H1 (cell line): Measurements from ENCODE around the gene BTBD9. TPM values are rescaled to one million over a fixed set of nuclear protein-coding genes. Genes with fewer than 3 reads are reported as not detected.

Experiments
- CTCF ChIA-PET: fragments of 300-600 bp; sonication (Branson Sonifier 250); formaldehyde crosslinking; loops from one replicate; lab custom pipeline; 2021; ENCODE audit not compliant: partially characterized antibody; lab: Charles Lee
- POLR2A ChIA-PET: fragments of 300-600 bp; sonication (Branson Sonifier 250); formaldehyde crosslinking; loops from one replicate; lab custom pipeline; 2021; ENCODE audit warnings: inconsistent platforms; ENCODE audit not compliant: partially characterized antibody; lab: Charles Lee
- DNase-seq, 2 experiments: peaks; one replicate each; pipeline versions ENCODE4 v3.0.0 to v3.0.0-alpha.2; 2010 to 2022; ENCODE audit warnings: low spot score in 2 of 2, low read depth in 1 of 2, mixed read lengths in 1 of 2
- FAIRE-seq: peaks from 2 replicates; lab custom pipeline; 2011; peaks lifted over from hg19 to GRCh38; lab: Jason Lieb, UNC
- H2AFZ ChIP-seq: 2 replicates; pipeline ENCODE4 v1.8.1; 2012; ENCODE audit warnings: low read length, inconsistent platforms
- H2AK5ac ChIP-seq: 2 replicates; pipeline ENCODE4 v1.6.1; 2013; ENCODE audit warnings: low read depth, low read length
- H2BK120ac ChIP-seq: replicated peaks from 2 replicates; pipeline ENCODE3; 2013; ENCODE audit warnings: low read depth, low read length, inconsistent platforms
- H2BK12ac ChIP-seq: 2 replicates; pipeline ENCODE4 v1.6.1; 2013; ENCODE audit warnings: low read depth, low read length
- H2BK15ac ChIP-seq: 2 replicates; pipeline ENCODE4 v1.6.1; 2013; ENCODE audit warnings: low read length
- H2BK20ac ChIP-seq: 2 replicates; pipeline ENCODE4 v1.6.1; 2013; ENCODE audit warnings: low read length
- H2BK5ac ChIP-seq: 2 replicates; pipeline ENCODE4 v1.6.1; 2013; ENCODE audit warnings: low read depth, low read length
- H3K14ac ChIP-seq: 2 replicates; pipeline ENCODE4 v1.6.1; 2013; ENCODE audit warnings: inconsistent platforms; ENCODE audit not compliant: insufficient read length
- H3K18ac ChIP-seq: 2 replicates; pipeline ENCODE4 v1.6.1; 2013; ENCODE audit warnings: low read length; ENCODE audit errors: extremely low read depth
- H3K23ac ChIP-seq: 2 replicates; pipeline ENCODE4 v1.6.1; 2013; ENCODE audit warnings: inconsistent platforms; ENCODE audit not compliant: insufficient read length
- H3K23me2 ChIP-seq: 2 replicates; pipeline ENCODE4 v1.6.1; 2013; ENCODE audit warnings: low read depth, low read length
- H3K27ac ChIP-seq: 2 replicates; pipeline ENCODE4 v1.6.1; 2011; ENCODE audit warnings: low read depth, low read length, inconsistent platforms
- H3K27me3 ChIP-seq, 4 experiments: replicated peaks in 1 of 4; 1 replicate in 1 of 4; 2 replicates in 3 of 4; pipeline versions ENCODE4 v1.6.1 to v1.8.1; 2011 to 2013; ENCODE audit warnings: low read length in 3 of 4, mild to moderate bottlenecking in 3 of 4, inconsistent platforms in 2 of 4, mixed read lengths in 2 of 4, moderate library complexity in 1 of 4; ENCODE audit not compliant: control insufficient read depth in 3 of 4, insufficient read depth in 3 of 4; ENCODE audit errors: extremely low read depth in 1 of 4
- H3K36me3 ChIP-seq, 4 experiments: 2 replicates each; pipeline versions ENCODE4 v1.6.1 to v1.8.1; 2011 to 2013; ENCODE audit warnings: mild to moderate bottlenecking in 4 of 4, low read length in 3 of 4, moderate library complexity in 2 of 4, control low read depth in 1 of 4, inconsistent platforms in 1 of 4; ENCODE audit not compliant: insufficient read depth in 4 of 4, control insufficient read depth in 2 of 4
- H3K4ac ChIP-seq: replicated peaks from 2 replicates; pipeline ENCODE3; 2013; ENCODE audit warnings: low read length, low read depth, mixed read lengths, inconsistent platforms; ENCODE audit not compliant: insufficient read length
- H3K4me1 ChIP-seq, 4 experiments: replicated peaks in 1 of 4; 1 replicate in 1 of 4; 2 replicates in 3 of 4; pipeline versions ENCODE4 v1.6.1 to v1.8.1; 2011 to 2013; ENCODE audit warnings: low read length in 3 of 4, inconsistent platforms in 2 of 4, mixed read lengths in 1 of 4; ENCODE audit not compliant: insufficient read depth in 4 of 4, control insufficient read depth in 3 of 4
- H3K4me2 ChIP-seq, 2 experiments: 2 replicates each; pipeline versions ENCODE4 v1.6.1 to v1.8.1; 2011 to 2013; ENCODE audit warnings: low read depth in 2 of 2, low read length in 2 of 2, control low read depth in 1 of 2, inconsistent platforms in 1 of 2, mild to moderate bottlenecking in 1 of 2; ENCODE audit not compliant: insufficient read depth in 1 of 2
- H3K4me3 ChIP-seq, 4 experiments: fragments of 200-600, 300-600 bp in 1 of 4; sonication (generic), shearing (Covaris generic), sonication (Bioruptor Twin) in 1 of 4; 2 replicates each; pipeline versions ENCODE4 v1.5.1 to v1.8.1; 2011 to 2016; ENCODE audit warnings: low read length in 4 of 4, low read depth in 3 of 4, control low read depth in 2 of 4, inconsistent platforms in 2 of 4, mild to moderate bottlenecking in 2 of 4, mixed read lengths in 1 of 4, moderate library complexity in 1 of 4; ENCODE audit not compliant: insufficient read depth in 2 of 4; ENCODE audit errors: extremely low read depth in 1 of 4
- H3K56ac ChIP-seq: replicated peaks from 2 replicates; pipeline ENCODE3; 2013; ENCODE audit warnings: low read depth, mild to moderate bottlenecking, mixed read lengths, low read length, inconsistent platforms; ENCODE audit not compliant: insufficient read length
- H3K79me1 ChIP-seq: 2 replicates; pipeline ENCODE4 v1.6.1; 2013; ENCODE audit warnings: low read depth, low read length, control low read depth
- H3K79me2 ChIP-seq, 2 experiments: 2 replicates each; pipeline versions ENCODE4 v1.6.1 to v1.8.1; 2012 to 2013; ENCODE audit warnings: low read length in 2 of 2, mild to moderate bottlenecking in 2 of 2, inconsistent platforms in 1 of 2; ENCODE audit not compliant: insufficient read depth in 2 of 2, control insufficient read depth in 1 of 2
- H3K9ac ChIP-seq, 4 experiments: replicated peaks in 1 of 4; 1 replicate in 1 of 4; 2 replicates in 3 of 4; pipeline versions ENCODE4 v1.6.1 to v1.8.1; 2011 to 2013; ENCODE audit warnings: low read depth in 3 of 4, low read length in 3 of 4, control low read depth in 2 of 4, mild to moderate bottlenecking in 2 of 4, moderate library complexity in 2 of 4, inconsistent platforms in 1 of 4; ENCODE audit errors: extremely low read depth in 1 of 4
- H3K9me3 ChIP-seq, 2 experiments: 2 replicates each; pipeline versions ENCODE4 v1.6.1 to v1.8.1; 2012 to 2013; ENCODE audit warnings: mild to moderate bottlenecking in 2 of 2, moderate library complexity in 2 of 2, control low read depth in 1 of 2, inconsistent platforms in 1 of 2, low read depth in 1 of 2, low read length in 1 of 2, mixed read lengths in 1 of 2; ENCODE audit not compliant: insufficient read depth in 2 of 2
- H4K20me1 ChIP-seq, 2 experiments: replicated peaks in 1 of 2; 2 replicates each; pipeline versions ENCODE3 to v1.8.1; 2011 to 2013; ENCODE audit warnings: inconsistent platforms in 2 of 2, low read length in 2 of 2, mild to moderate bottlenecking in 1 of 2; ENCODE audit not compliant: insufficient read depth in 2 of 2, control insufficient read depth in 1 of 2
- H4K5ac ChIP-seq: 2 replicates; pipeline ENCODE4 v1.6.1; 2013; ENCODE audit warnings: low read length, low read depth, mixed read lengths, inconsistent platforms; ENCODE audit not compliant: insufficient read length
- H4K8ac ChIP-seq: 2 replicates; pipeline ENCODE4 v1.8.0; 2013; ENCODE audit warnings: mild to moderate bottlenecking, moderate library complexity, low read length, inconsistent platforms; ENCODE audit not compliant: insufficient read depth; ENCODE audit errors: extremely low read depth
- H4K91ac ChIP-seq: replicated peaks from 2 replicates; pipeline ENCODE3; 2013; ENCODE audit warnings: low read length, mixed read lengths, inconsistent platforms; ENCODE audit not compliant: insufficient read length
- ASH2L ChIP-seq: fragments of 200-600, 300-600 bp; sonication (generic); IDR thresholded peaks from one replicate; pipeline ENCODE4 v1.7.1; 2017; ENCODE audit warnings: low read length
- BCL11A ChIP-seq, 2 experiments: IDR thresholded peaks; one replicate each; pipeline ENCODE4 v1.6.1; 2011; ENCODE audit warnings: low read depth in 2 of 2, low read length in 2 of 2, mild to moderate bottlenecking in 2 of 2
- EP300 ChIP-seq, 2 experiments: IDR thresholded peaks; 1 replicate in 1 of 2; 2 replicates in 1 of 2; pipeline ENCODE4 v1.6.1; 2011 to 2012; ENCODE audit warnings: low read depth in 2 of 2, low read length in 2 of 2, mild to moderate bottlenecking in 2 of 2, borderline replicate concordance in 1 of 2, inconsistent platforms in 1 of 2, moderate library complexity in 1 of 2
- HDAC2 ChIP-seq, 2 experiments: fragments of 300-600 bp in 1 of 2; sonication (generic) in 1 of 2; IDR thresholded peaks; 2 replicates each; pipeline ENCODE4 v1.6.1; 2011 to 2012; ENCODE audit warnings: low read depth in 2 of 2, low read length in 2 of 2, mild to moderate bottlenecking in 2 of 2, moderate library complexity in 2 of 2, borderline replicate concordance in 1 of 2, inconsistent platforms in 1 of 2
- KDM4A ChIP-seq: IDR thresholded peaks from one replicate; pipeline ENCODE4 v1.7.1; 2012; ENCODE audit warnings: low read depth, mild to moderate bottlenecking, moderate library complexity, low read length, inconsistent platforms; ENCODE audit not compliant: severe bottlenecking
- POU5F1 ChIP-seq: IDR thresholded peaks from 2 replicates; pipeline ENCODE4 v1.6.1; 2011; ENCODE audit warnings: low read depth, mild to moderate bottlenecking, low read length, moderate library complexity
- RBBP5 ChIP-seq: IDR thresholded peaks from 2 replicates; pipeline ENCODE4 v1.7.1; 2012; ENCODE audit warnings: low read depth, mild to moderate bottlenecking, inconsistent platforms, low read length, moderate library complexity, borderline replicate concordance
- SAP30 ChIP-seq: fragments of 300-600 bp; sonication (generic); IDR thresholded peaks from 2 replicates; pipeline ENCODE4 v1.7.1; 2012; ENCODE audit warnings: low read length, moderate library complexity, mild to moderate bottlenecking, inconsistent platforms; ENCODE audit not compliant: insufficient read depth, insufficient replicate concordance
- SRF ChIP-seq: IDR thresholded peaks from 2 replicates; pipeline ENCODE4 v1.6.1; 2011; ENCODE audit warnings: mild to moderate bottlenecking, low read depth, low read length, moderate library complexity
- TBP ChIP-seq: IDR thresholded peaks from 2 replicates; pipeline ENCODE4 v1.6.1; 2011; ENCODE audit warnings: low read depth, low read length, improper control_type of control experiment
- TCF12 ChIP-seq: IDR thresholded peaks from 2 replicates; pipeline ENCODE4 v1.6.1; 2011; ENCODE audit warnings: low read depth, mild to moderate bottlenecking, low read length
- TEAD4 ChIP-seq: IDR thresholded peaks from 2 replicates; pipeline ENCODE4 v1.6.1; 2012; ENCODE audit warnings: low read depth, low read length, inconsistent platforms, mixed read lengths
- USF2 ChIP-seq: IDR thresholded peaks from 2 replicates; pipeline ENCODE4 v1.6.1; 2011; ENCODE audit warnings: low read length, improper control_type of control experiment
- WGBS, 2 experiments: shearing (Covaris generic) in 1 of 2; methylation state at CpG; one replicate each; pipeline versions ENCODE4 v1.1.6 to v1.1.7; 2013 to 2015; ENCODE audit warnings: low lambda C conversion rate in 2 of 2, mixed read lengths in 2 of 2, inconsistent platforms in 1 of 2, low coverage in 1 of 2, missing lambda C conversion rate in 1 of 2; ENCODE audit not compliant: insufficient replicate concordance in 2 of 2, insufficient coverage in 1 of 2, insufficient read length in 1 of 2; ENCODE audit errors: extremely low coverage in 1 of 2, missing lambda C conversion rate in 1 of 2; 5-methylcytosine and 5-hydroxymethylcytosine counted together
- polyA plus RNA-seq, 7 experiments: library from polyadenylated mRNA; depleted of rRNA in 3 of 7; stranded (reverse) in 5 of 7; unstranded in 2 of 7; fragments of >200 nt in 5 of 7; fragments of 200-250 nt in 2 of 7; gene quantifications; 1 replicate in 5 of 7; 2 replicates in 1 of 7; 4 replicates in 1 of 7; pipeline versions ENCODE4 v1.2.1 to v1.2.3, GENCODE V29; 2011 to 2013; ENCODE audit warnings: missing spikeins in 2 of 7, mixed read lengths in 2 of 7
- total RNA-seq: library from RNA; stranded (reverse); fragmentation: NEBNext Ultra II Directional; extraction: Animal tissue kit (Norgen Biotek cat#: 25700); gene quantifications from 2 replicates; pipeline ENCODE4 v1.2.1, GENCODE V29; 2021

BTBD9 gene
- total and polyA plus RNA-seq, 2 of the 8 experiments (the other 6 are each of a cell fraction or from before 2014, with no cell fraction given), result 0.92 to 4.1 TPM

DNA sequence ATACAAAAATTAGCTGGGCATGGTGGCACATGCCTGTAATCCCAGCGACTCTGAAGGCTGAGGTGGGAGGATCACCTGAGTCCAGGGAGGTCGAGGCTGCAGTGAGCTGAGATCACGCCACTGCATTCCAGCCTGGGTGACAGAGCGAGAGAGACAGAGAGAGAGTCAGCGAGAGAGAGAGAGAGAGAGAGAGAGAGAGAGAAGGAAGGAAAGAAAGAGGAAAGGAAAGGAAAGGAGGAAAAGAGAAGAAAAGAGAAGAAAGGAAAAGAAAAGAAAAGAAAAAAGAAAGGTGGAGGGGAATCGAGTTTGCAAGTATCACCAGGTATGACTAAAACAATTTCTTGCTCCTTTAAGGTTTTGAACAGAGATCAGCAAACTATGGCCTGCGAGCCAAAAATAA is 152.3 kb downstream of the BTBD9 start:
- Histone ChIP-seq H3K23ac (no peak overlapping the region), H2BK12ac (no peak overlapping the region), H2AFZ (no peak overlapping the region), H3K79me2 (no peaks in the 10 kb centered on the region), H3K9me3 (no peaks in the 10 kb centered on the region), H3K23me2 (no peaks in the 10 kb centered on the region), H2BK20ac (no peak overlapping the region), H3K36me3 (no peaks in the 10 kb centered on the region), H3K4me2 (no peak overlapping the region), H3K4ac (no peak overlapping the region), H4K5ac (no peak overlapping the region), H3K27ac (no peak overlapping the region), H2BK5ac (no peak overlapping the region), H2BK15ac (no peak overlapping the region), H2AK5ac (no peak overlapping the region), H3K79me1 (no peaks in the 10 kb centered on the region), H3K27me3 (no peaks in the 10 kb centered on the region), H3K14ac (no peak overlapping the region), H3K56ac (no peak overlapping the region), H4K91ac (no peak overlapping the region), H3K9ac (no peak overlapping the region), H3K4me3 (no peak overlapping the region), H3K18ac (no peak overlapping the region), H4K8ac (no peak overlapping the region), H3K4me1 (no peaks in the 10 kb centered on the region), H2BK120ac (no peak overlapping the region), H4K20me1 (no peaks in the 10 kb centered on the region)
- ChIA-PET CTCF (no interaction called here), POLR2A (no interaction called here)
- 71% methylated on average over 5 of the region's 7 CpGs; no CpG with 5 or more reads in 1 of the 2 experiments for WGBS, 2 experiments
- TF ChIP-seq POU5F1, result no peak
- TF ChIP-seq RBBP5, result no peak
- no peak for TF ChIP-seq TEAD4
- TF ChIP-seq USF2, result no peak
- TF ChIP-seq SAP30, result no peak
- TF ChIP-seq HDAC2 (IDR thresholded peaks at IDR 0.05; ENCODE audit: borderline replicate concordance in 1 of 2, low read depth in 2 of 2, low read length in 2 of 2), result no peak
- no peak for TF ChIP-seq EP300 (IDR thresholded peaks at IDR 0.05; ENCODE audit: borderline replicate concordance in 1 of 2, low read depth in 2 of 2, low read length in 2 of 2)
- no peak for TF ChIP-seq SRF
- TF ChIP-seq ASH2L, result no peak
- no peak for TF ChIP-seq BCL11A (IDR thresholded peaks at IDR 0.05; ENCODE audit: low read depth in 2 of 2, low read length in 2 of 2)
- no peak for TF ChIP-seq TBP
- TF ChIP-seq KDM4A, result no peak
- TF ChIP-seq TCF12, result no peak
- DNase-seq, result no peak
- FAIRE-seq, result no peak
